ENCODE data around the gene TMEM108.

DNA sequence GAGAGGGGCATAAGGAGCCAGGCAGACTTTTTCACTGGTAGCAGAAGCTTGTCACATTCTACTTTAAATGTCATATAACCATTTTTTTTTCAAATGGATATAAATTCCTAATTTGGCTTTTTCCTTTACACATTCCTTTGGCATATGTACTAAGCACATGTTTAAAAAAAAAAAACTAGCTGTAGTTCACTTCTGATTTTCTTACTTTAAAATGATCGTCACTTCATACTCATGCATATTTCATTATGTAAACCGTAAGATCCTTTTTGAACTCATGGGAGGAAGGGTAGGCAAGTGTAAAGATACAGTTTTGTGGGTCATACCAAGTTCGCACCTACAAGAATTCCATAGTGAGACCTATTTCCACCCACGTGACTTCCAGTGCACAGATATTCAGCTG lies 316.5 kb downstream of the TMEM108 start:
- no peak for TF ChIP-seq POLR2AphosphoS5 (IDR thresholded peaks at IDR 0.05)
- TF ChIP-seq, protein P1, sequence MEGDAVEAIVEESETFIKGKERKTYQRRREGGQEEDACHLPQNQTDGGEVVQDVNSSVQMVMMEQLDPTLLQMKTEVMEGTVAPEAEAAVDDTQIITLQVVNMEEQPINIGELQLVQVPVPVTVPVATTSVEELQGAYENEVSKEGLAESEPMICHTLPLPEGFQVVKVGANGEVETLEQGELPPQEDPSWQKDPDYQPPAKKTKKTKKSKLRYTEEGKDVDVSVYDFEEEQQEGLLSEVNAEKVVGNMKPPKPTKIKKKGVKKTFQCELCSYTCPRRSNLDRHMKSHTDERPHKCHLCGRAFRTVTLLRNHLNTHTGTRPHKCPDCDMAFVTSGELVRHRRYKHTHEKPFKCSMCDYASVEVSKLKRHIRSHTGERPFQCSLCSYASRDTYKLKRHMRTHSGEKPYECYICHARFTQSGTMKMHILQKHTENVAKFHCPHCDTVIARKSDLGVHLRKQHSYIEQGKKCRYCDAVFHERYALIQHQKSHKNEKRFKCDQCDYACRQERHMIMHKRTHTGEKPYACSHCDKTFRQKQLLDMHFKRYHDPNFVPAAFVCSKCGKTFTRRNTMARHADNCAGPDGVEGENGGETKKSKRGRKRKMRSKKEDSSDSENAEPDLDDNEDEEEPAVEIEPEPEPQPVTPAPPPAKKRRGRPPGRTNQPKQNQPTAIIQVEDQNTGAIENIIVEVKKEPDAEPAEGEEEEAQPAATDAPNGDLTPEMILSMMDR (IDR thresholded peaks at IDR 0.05) = no peak
